Activated CD4-positive, alpha-beta T cell treated with anti-CD3 and anti-CD28 coated beads for 36 hours (primary cell): ENCODE measurements around the gene TRIM5. TPM values are rescaled to one million over a fixed set of nuclear protein-coding genes. Genes with fewer than 3 reads are reported as not detected.
"Not testable (repeated sequence)": the region's sequence is repeated elsewhere in the genome, so short reads cannot be mapped to it uniquely, and the experiment has no call there.

ENCODE experiments used
- ATAC-seq: fragments of 200-7000 bp; cut with Tn5 transposase; one replicate; pipeline ENCODE4 v1.10.0; 2021; ENCODE audit warnings: mild to moderate bottlenecking, moderate library complexity
- CTCF ChIA-PET: fragments of 350-600 bp; sonication (Branson Sonifier 250); formaldehyde crosslinking; loops from one replicate; lab custom pipeline; 2021; ENCODE audit warnings: antibody characterized with exemption; lab: Charles Lee
- POLR2A ChIA-PET: fragments of 350-600 bp; sonication (Branson Sonifier 250); formaldehyde crosslinking; loops from one replicate; lab custom pipeline; 2021; ENCODE audit warnings: antibody characterized with exemption, inconsistent platforms; lab: Charles Lee
- DNase-seq: peaks from one replicate; pipeline ENCODE4 v3.0.0-alpha.2; 2020
- H3K27ac Mint-ChIP-seq: one replicate; pipeline ENCODE4 v1.8.0; 2021; ENCODE audit warnings: mixed read lengths
- H3K27me3 Mint-ChIP-seq: one replicate; pipeline ENCODE4 v1.8.0; 2021; ENCODE audit warnings: mixed read lengths
- H3K36me3 Mint-ChIP-seq: one replicate; pipeline ENCODE4 v1.8.0; 2021; ENCODE audit warnings: low read depth, mixed read lengths
- H3K4me1 Mint-ChIP-seq: one replicate; pipeline ENCODE4 v1.8.0; 2021; ENCODE audit warnings: mixed read lengths
- H3K4me3 Mint-ChIP-seq: one replicate; pipeline ENCODE4 v1.8.0; 2021; ENCODE audit warnings: mild to moderate bottlenecking, moderate library complexity, mixed read lengths
- H3K9me3 Mint-ChIP-seq: one replicate; pipeline ENCODE4 v1.8.0; 2021; ENCODE audit warnings: low read depth, mixed read lengths
- intact Hi-C, 2 experiments: fragments of 100-400 bp; cut with DNase I in 1 of 2; cut with micrococcal nuclease in 1 of 2; formaldehyde crosslinking; loops; one replicate each; pipeline versions ENCODE4 v1.14.2 to v1.15.1; 2022 to 2024; cut with DNase I, micrococcal nuclease
- total RNA-seq, 2 experiments: library from RNA; stranded (reverse); gene quantifications; one replicate each; pipeline ENCODE4 v1.2.3, GENCODE V29; 2021

Gene TRIM5
- 10 to 100 TPM; 16.4 to 17.9 TPM for total RNA-seq

GRCh38 chr11:5684646-5685362 is at the start of gene TRIM5:
TRIM5 (minus strand) TSS chr11:5685074; CDS start chr11:5680177, 4,897 bp downstream.
- DNase-seq (peak; percentile 90), ATAC-seq (peak; percentile 84)
- POLR2A ChIA-PET = interaction anchor here (0.6 to 0.7 kb wide), 2 partner anchors 65 to 82 kb away, joined by 4 to 5 read pairs; no protein-coding TSS in a partner anchor
- Mint-ChIP-seq H3K4me1 (peaks cover 43% of the 10 kb centered on the region), H3K27ac (peak within 1 kb of the TSS; percentile 93), H3K27me3 (no peaks in the 10 kb centered on the region), H3K9me3 (peaks cover 2% of the 10 kb centered on the region), H3K36me3 (peaks cover 10% of the 10 kb centered on the region), H3K4me3 (peak within 1 kb of the TSS; percentile 84)
- intact Hi-C loops = loop anchor here (1.0 to 10.0 kb wide), 9 partner anchors 16 to 1050 kb away; partner anchors contain the start of genes FHIP1B (in 2 of the 2), OR52N2 (in 2 of the 2), CNGA4 (in 1 of the 2) and SMPD1 (in 1 of the 2)
- CTCF ChIA-PET = interaction anchor here (0.6 to 2.2 kb wide), 15 partner anchors 12 to 1227 kb away, joined by 3 to 10 read pairs (median 4); no protein-coding TSS in a partner anchor

- DNase-seq = no peak
- POLR2A ChIA-PET = no interaction called here
- no peak for ATAC-seq
- intact Hi-C loops = no loop called here
- H3K9me3 Mint-ChIP-seq = no peaks in the 10 kb centered on the region
- H3K36me3 Mint-ChIP-seq = no peaks in the 10 kb centered on the region
- no peak overlapping the region for H3K27ac Mint-ChIP-seq
- no peak overlapping the region for H3K4me3 Mint-ChIP-seq
- H3K4me1 Mint-ChIP-seq = no peaks in the 10 kb centered on the region
- H3K27me3 Mint-ChIP-seq = no peaks in the 10 kb centered on the region
- CTCF ChIA-PET = interaction anchor here (0.6 to 1.0 kb wide), 3 partner anchors 17 to 352 kb away, joined by 3 to 5 read pairs (median 4); partner anchors contain the start of gene OR52B6
Observed at GRCh38 chr11:5727691-5728090, 42.8 kb upstream of the TRIM5 start.

GRCh38 chr11:5726351-5726750 is 41.5 kb upstream of the TRIM5 start:
- CTCF ChIA-PET = interaction anchor here (1.1 kb wide), 1 partner anchor 9 kb away, joined by 3 read pairs; no protein-coding TSS in a partner anchor
- Mint-ChIP-seq H3K4me1 (no peaks in the 10 kb centered on the region), H3K9me3 (no peaks in the 10 kb centered on the region), H3K4me3 (no peak overlapping the region), H3K27ac (no peak overlapping the region), H3K36me3 (no peaks in the 10 kb centered on the region), H3K27me3 (no peaks in the 10 kb centered on the region)
- DNase-seq = no peak
- POLR2A ChIA-PET = no interaction called here
- no peak for ATAC-seq
- intact Hi-C loops = no loop called here

GRCh38 chr11:5722622-5723021 is 37.7 kb upstream of the TRIM5 start:
- DNase-seq (no peak), ATAC-seq (no peak)
- H3K4me1 Mint-ChIP-seq = no peaks in the 10 kb centered on the region
- POLR2A ChIA-PET = no interaction called here
- intact Hi-C loops = no loop called here
- no peak overlapping the region for H3K4me3 Mint-ChIP-seq
- H3K27me3 Mint-ChIP-seq = no peaks in the 10 kb centered on the region
- CTCF ChIA-PET = no interaction called here
- peaks cover 5% of the 10 kb centered on the region for H3K9me3 Mint-ChIP-seq
- no peak overlapping the region for H3K27ac Mint-ChIP-seq
- no peaks in the 10 kb centered on the region for H3K36me3 Mint-ChIP-seq

- no peak for ATAC-seq
- Mint-ChIP-seq H3K36me3 (no peaks in the 10 kb centered on the region), H3K27ac (no peak overlapping the region), H3K4me1 (no peaks in the 10 kb centered on the region), H3K27me3 (no peaks in the 10 kb centered on the region), H3K4me3 (no peak overlapping the region), H3K9me3 (peaks cover 7% of the 10 kb centered on the region)
- POLR2A ChIA-PET = no interaction called here
- DNase-seq = no peak
- intact Hi-C loops = no loop called here
- CTCF ChIA-PET = no interaction called here
Observed at GRCh38 chr11:5719703-5720495, 35.0 kb upstream of the TRIM5 start.

GRCh38 chr11:5716518-5716917 is 31.6 kb upstream of the TRIM5 start:
- H3K36me3 Mint-ChIP-seq, CTCF ChIA-PET, POLR2A ChIA-PET, H3K9me3 Mint-ChIP-seq, H3K27me3 Mint-ChIP-seq, intact Hi-C loops, H3K4me1 Mint-ChIP-seq, H3K4me3 Mint-ChIP-seq, ATAC-seq, H3K27ac Mint-ChIP-seq, DNase-seq: not testable (repeated sequence)

- H3K9me3 Mint-ChIP-seq = peaks cover 7% of the 10 kb centered on the region
- H3K4me3 Mint-ChIP-seq = no peak overlapping the region
- no peaks in the 10 kb centered on the region for H3K27me3 Mint-ChIP-seq
- ChIA-PET CTCF (interaction anchor here (0.5 to 1.8 kb wide), 6 partner anchors 12 to 1794 kb away, joined by 3 to 7 read pairs (median 4); partner anchors contain the start of gene TRIM5), POLR2A (no interaction called here)
- peak; percentile 26 for ATAC-seq
- H3K27ac Mint-ChIP-seq = no peak overlapping the region
- peaks cover 15% of the 10 kb centered on the region for H3K36me3 Mint-ChIP-seq
- intact Hi-C loops = loop anchor here in 1 of 2 experiments (5.0 kb wide), 1 partner anchor 236 kb away; no protein-coding TSS in a partner anchor
- DNase-seq = no peak
- peaks cover 3% of the 10 kb centered on the region for H3K4me1 Mint-ChIP-seq
Observed at GRCh38 chr11:5713695-5714094, 28.8 kb upstream of the TRIM5 start.

- Mint-ChIP-seq H3K27ac (no peak overlapping the region), H3K36me3 (peaks cover 21% of the 10 kb centered on the region), H3K4me3 (no peak overlapping the region), H3K9me3 (peaks cover 2% of the 10 kb centered on the region), H3K4me1 (peaks cover 3% of the 10 kb centered on the region), H3K27me3 (no peaks in the 10 kb centered on the region)
- ChIA-PET CTCF (interaction anchor here (0.5 to 1.6 kb wide), 5 partner anchors 11 to 113 kb away, joined by 3 to 7 read pairs (median 4); partner anchors contain the start of gene TRIM5), POLR2A (no interaction called here)
- ATAC-seq = peak; percentile 49
- DNase-seq = no peak
- intact Hi-C loops = loop anchor here in 1 of 2 experiments (1.0 to 5.0 kb wide), 2 partner anchors 112 to 235 kb away; no protein-coding TSS in a partner anchor
Observed at GRCh38 chr11:5712507-5712906, 27.6 kb upstream of the TRIM5 start.

GRCh38 chr11:5705688-5706087 is 20.8 kb upstream of the TRIM5 start:
- Mint-ChIP-seq H3K4me3 (no peak overlapping the region), H3K27me3 (no peaks in the 10 kb centered on the region), H3K27ac (peak overlapping the region; percentile 55), H3K9me3 (no peaks in the 10 kb centered on the region), H3K4me1 (peaks cover 31% of the 10 kb centered on the region), H3K36me3 (peaks cover 53% of the 10 kb centered on the region)
- intact Hi-C loops = loop anchor here in 1 of 2 experiments (10.0 kb wide), 1 partner anchor 1969 kb away; the partner anchor contains the start of gene CYB5R2
- ATAC-seq (peak; percentile 78), DNase-seq (no peak)
- CTCF ChIA-PET = interaction anchor here (0.7 to 1.2 kb wide), 3 partner anchors 14 to 907 kb away, joined by 3 to 4 read pairs (median 3); partner anchors contain the start of gene TAF10
- POLR2A ChIA-PET = no interaction called here

- Mint-ChIP-seq H3K4me3 (no peak overlapping the region), H3K27ac (no peak overlapping the region), H3K36me3 (peaks cover 48% of the 10 kb centered on the region), H3K27me3 (no peaks in the 10 kb centered on the region), H3K9me3 (no peaks in the 10 kb centered on the region), H3K4me1 (peaks cover 42% of the 10 kb centered on the region)
- DNase-seq (no peak), ATAC-seq (no peak)
- intact Hi-C loops = loop anchor here in 1 of 2 experiments (10.0 kb wide), 1 partner anchor 1971 kb away; the partner anchor contains the start of gene CYB5R2
- ChIA-PET POLR2A (no interaction called here), CTCF (no interaction called here)
Observed at GRCh38 chr11:5703741-5704536, 19.1 kb upstream of the TRIM5 start.
